Measurements from ENCODE around the gene OSBPL3.

OSBPL3 gene

GRCh38 chr7:24979863-24980533 is at the start of gene OSBPL3:
Gene OSBPL3 (minus strand): TSS chr7:24980178. CDS start chr7:24892472, 87,706 bp downstream.
- TF ChIP-seq CTCF (IDR thresholded peaks at IDR 0.05; ENCODE audit: low read depth, low read length, missing control alignments) = peak; percentile 1
- H3K4me3 ChIP-seq (ENCODE audit: low read depth, low read length) = peak within 1 kb of the TSS; percentile 78
- H3K27me3 ChIP-seq (replicated peaks) = no peaks in the 10 kb centered on the region
- H3K27ac ChIP-seq = peak within 1 kb of the TSS; percentile 61
- no peaks in the 10 kb centered on the region for H3K36me3 ChIP-seq (replicated peaks)
- in situ Hi-C loops (cut with HindIII; ENCODE audit: low pct_ligation_motif_present, low sequenced_read_pairs) = no loop called here
- DNase-seq = peak; percentile 92

GRCh38 chr7:25029075-25029474 is 49.1 kb upstream of the OSBPL3 start:
- in situ Hi-C loops (cut with HindIII; ENCODE audit: low pct_ligation_motif_present, low sequenced_read_pairs) = no loop called here
- no peak for TF ChIP-seq CTCF (IDR thresholded peaks at IDR 0.05; ENCODE audit: low read depth, low read length, missing control alignments)
- H3K27me3 ChIP-seq (replicated peaks) = no peaks in the 10 kb centered on the region
- H3K36me3 ChIP-seq (replicated peaks) = no peaks in the 10 kb centered on the region
- DNase-seq = no peak
- H3K4me3 ChIP-seq (ENCODE audit: low read depth, low read length) = no peak overlapping the region
- peak overlapping the region; percentile 6 for H3K27ac ChIP-seq

GRCh38 chr7:25028370-25029021 is 48.5 kb upstream of the OSBPL3 start:
- peak; percentile 76 for DNase-seq
- H3K4me3 ChIP-seq (ENCODE audit: low read depth, low read length) = no peak overlapping the region

GRCh38 chr7:25026156-25026555 is 46.2 kb upstream of the OSBPL3 start:
- no peak for TF ChIP-seq CTCF (IDR thresholded peaks at IDR 0.05; ENCODE audit: low read depth, low read length, missing control alignments)
- no peaks in the 10 kb centered on the region for H3K36me3 ChIP-seq (replicated peaks)
- H3K27me3 ChIP-seq (replicated peaks) = no peaks in the 10 kb centered on the region
- H3K4me3 ChIP-seq (ENCODE audit: low read depth, low read length) = no peak overlapping the region
- peak overlapping the region; percentile 60 for H3K27ac ChIP-seq
- DNase-seq = no peak
- in situ Hi-C loops (cut with HindIII; ENCODE audit: low pct_ligation_motif_present, low sequenced_read_pairs) = no loop called here

More at GRCh38 chr7:25028370-25029021, 48.5 kb upstream of the OSBPL3 start:
- Histone ChIP-seq H3K27me3 (replicated peaks) (no peaks in the 10 kb centered on the region), H3K27ac (peak overlapping the region; percentile 61), H3K36me3 (replicated peaks) (no peaks in the 10 kb centered on the region)
- no peak for TF ChIP-seq CTCF (IDR thresholded peaks at IDR 0.05; ENCODE audit: low read depth, low read length, missing control alignments)
- in situ Hi-C loops (cut with HindIII; ENCODE audit: low pct_ligation_motif_present, low sequenced_read_pairs) = no loop called here

GRCh38 chr7:25025218-25025671 is 45.3 kb upstream of the OSBPL3 start:
- DNase-seq = peak; percentile 82
- no peaks in the 10 kb centered on the region for H3K27me3 ChIP-seq (replicated peaks)
- TF ChIP-seq CTCF (IDR thresholded peaks at IDR 0.05; ENCODE audit: low read depth, low read length, missing control alignments) = no peak
- peak overlapping the region; percentile 60 for H3K27ac ChIP-seq
- in situ Hi-C loops (cut with HindIII; ENCODE audit: low pct_ligation_motif_present, low sequenced_read_pairs) = no loop called here
- H3K36me3 ChIP-seq (replicated peaks) = no peaks in the 10 kb centered on the region
- H3K4me3 ChIP-seq (ENCODE audit: low read depth, low read length) = no peak overlapping the region

All from brain microvascular endothelial cell (primary cell).